ENCODE measurements around the gene CFB.

DNA sequence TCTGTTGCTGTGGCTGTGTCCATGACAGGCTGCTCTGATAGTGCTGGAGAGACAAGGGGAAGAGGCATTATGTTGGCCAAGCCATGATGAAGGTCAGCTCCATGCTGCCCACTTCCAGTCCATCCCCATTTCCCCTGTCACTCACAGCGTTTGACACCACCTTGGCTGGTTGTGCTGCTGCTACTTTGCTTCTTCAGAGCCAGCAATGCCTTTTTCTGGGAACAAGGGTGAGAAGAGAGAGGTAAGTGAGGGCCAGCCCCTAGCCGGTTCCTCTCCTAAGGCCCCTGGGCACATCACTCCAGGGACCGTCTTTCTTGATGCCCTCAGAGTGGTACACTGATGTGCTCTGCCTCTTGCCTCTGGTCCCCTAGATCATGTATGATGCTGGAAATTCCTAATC lies 10.9 kb downstream of the CFB start:
- TF ChIP-seq, protein P1, sequence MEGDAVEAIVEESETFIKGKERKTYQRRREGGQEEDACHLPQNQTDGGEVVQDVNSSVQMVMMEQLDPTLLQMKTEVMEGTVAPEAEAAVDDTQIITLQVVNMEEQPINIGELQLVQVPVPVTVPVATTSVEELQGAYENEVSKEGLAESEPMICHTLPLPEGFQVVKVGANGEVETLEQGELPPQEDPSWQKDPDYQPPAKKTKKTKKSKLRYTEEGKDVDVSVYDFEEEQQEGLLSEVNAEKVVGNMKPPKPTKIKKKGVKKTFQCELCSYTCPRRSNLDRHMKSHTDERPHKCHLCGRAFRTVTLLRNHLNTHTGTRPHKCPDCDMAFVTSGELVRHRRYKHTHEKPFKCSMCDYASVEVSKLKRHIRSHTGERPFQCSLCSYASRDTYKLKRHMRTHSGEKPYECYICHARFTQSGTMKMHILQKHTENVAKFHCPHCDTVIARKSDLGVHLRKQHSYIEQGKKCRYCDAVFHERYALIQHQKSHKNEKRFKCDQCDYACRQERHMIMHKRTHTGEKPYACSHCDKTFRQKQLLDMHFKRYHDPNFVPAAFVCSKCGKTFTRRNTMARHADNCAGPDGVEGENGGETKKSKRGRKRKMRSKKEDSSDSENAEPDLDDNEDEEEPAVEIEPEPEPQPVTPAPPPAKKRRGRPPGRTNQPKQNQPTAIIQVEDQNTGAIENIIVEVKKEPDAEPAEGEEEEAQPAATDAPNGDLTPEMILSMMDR (IDR thresholded peaks at IDR 0.05; ENCODE audit: low read length), result no peak
- TF ChIP-seq EZH2 (IDR thresholded peaks at IDR 0.05; ENCODE audit: borderline replicate concordance, low read length), result no peak
